Smooth muscle cell (in vitro differentiated cells): ENCODE data around the gene NSD2. TPM values are rescaled to one million over a fixed set of nuclear protein-coding genes. Genes with fewer than 3 reads are reported as not detected.

Experiments
- DNase-seq: peaks from one replicate; lab custom pipeline; 2025; ENCODE audit not compliant: unreplicated experiment; lab: John Stamatoyannopoulos, UW
- H2AFZ ChIP-seq: fragments of 200-600 bp; sonication (generic); 2 replicates; pipeline ENCODE4 v1.6.0; 2016; ENCODE audit warnings: antibody characterized with exemption, low read depth, mild to moderate bottlenecking
- H3F3A ChIP-seq: fragments of 200-600 bp; sonication (generic); 2 replicates; pipeline ENCODE4 v1.6.0; 2017; ENCODE audit warnings: antibody characterized with exemption, low read depth
- H3K27ac ChIP-seq: fragments of 200-600 bp; sonication (generic); 2 replicates; pipeline ENCODE4 v1.5.1; 2016; ENCODE audit warnings: low read depth, mild to moderate bottlenecking
- H3K27me3 ChIP-seq: fragments of 200-600 bp; sonication (generic); 2 replicates; pipeline ENCODE4 v1.6.1; 2016; ENCODE audit warnings: low read depth, mild to moderate bottlenecking
- H3K36me3 ChIP-seq: fragments of 200-600 bp; sonication (generic); 2 replicates; pipeline ENCODE4 v1.5.1; 2016; ENCODE audit warnings: low read depth
- H3K4me1 ChIP-seq: fragments of 200-600 bp; sonication (generic); 2 replicates; pipeline ENCODE4 v1.5.1; 2016; ENCODE audit warnings: low read depth
- H3K4me2 ChIP-seq: fragments of 200-600 bp; sonication (generic); 2 replicates; pipeline ENCODE4 v1.6.0; 2016; ENCODE audit warnings: mild to moderate bottlenecking
- H3K4me3 ChIP-seq: fragments of 200-600 bp; sonication (generic); 2 replicates; pipeline ENCODE4 v1.5.1; 2016; ENCODE audit warnings: mild to moderate bottlenecking
- H3K79me2 ChIP-seq: fragments of 200-600 bp; sonication (generic); 2 replicates; pipeline ENCODE4 v1.6.0; 2016; ENCODE audit warnings: low read depth, mild to moderate bottlenecking
- H3K9ac ChIP-seq: fragments of 200-600 bp; sonication (generic); 2 replicates; pipeline ENCODE4 v1.6.0; 2016; ENCODE audit warnings: low read depth
- H3K9me3 ChIP-seq: fragments of 200-600 bp; sonication (generic); replicated peaks from 2 replicates; pipeline ENCODE4 v1.5.1; 2016; ENCODE audit warnings: low read depth
- H4K20me1 ChIP-seq: fragments of 200-600 bp; sonication (generic); 2 replicates; pipeline ENCODE4 v1.6.0; 2016; ENCODE audit warnings: low read depth
- CTCF ChIP-seq: fragments of 200-600 bp; sonication (generic); IDR thresholded peaks from 2 replicates; pipeline ENCODE4 v1.5.1; 2017; ENCODE audit warnings: borderline replicate concordance, mild to moderate bottlenecking, antibody characterized with exemption; ENCODE audit not compliant: insufficient read depth, poor library complexity, severe bottlenecking
- WGBS: methylation state at CpG from one replicate; pipeline ENCODE4 v1.1.7; 2016; ENCODE audit warnings: low lambda C conversion rate; 5-methylcytosine and 5-hydroxymethylcytosine counted together
- polyA plus RNA-seq: library from polyadenylated mRNA; unstranded; fragments of >200 nt; fragmentation: Nextera tagmentation; extraction: Ambion mirVana; gene quantifications from 2 replicates; pipeline ENCODE4 v1.2.1, GENCODE V29; 2016
- total RNA-seq: library from RNA; depleted of rRNA; stranded (reverse); fragments of >200 nt; gene quantifications from 2 replicates; pipeline ENCODE4 v1.2.3, GENCODE V29; 2014

The NSD2 gene
- total and polyA plus RNA-seq, 2 experiments from 2014 or later = 13.0 to 15.0 TPM

GRCh38 chr4:1837069-1837468 is 34.1 kb upstream of the NSD2 start:
- Histone ChIP-seq H3K9ac (no peak overlapping the region), H3K36me3 (no peaks in the 10 kb centered on the region), H3K4me2 (no peak overlapping the region), H3K4me1 (no peaks in the 10 kb centered on the region), H4K20me1 (peaks cover 22% of the 10 kb centered on the region), H3K79me2 (no peaks in the 10 kb centered on the region), H2AFZ (no peak overlapping the region), H3K27me3 (no peaks in the 10 kb centered on the region), H3F3A (no peaks in the 10 kb centered on the region), H3K4me3 (no peak overlapping the region), H3K27ac (no peak overlapping the region), H3K9me3 (no peaks in the 10 kb centered on the region)
- no peak for DNase-seq
- TF ChIP-seq CTCF = no peak
- WGBS = 96% methylated on average over 10 of the region's 10 CpGs

- no peak overlapping the region for H2AFZ ChIP-seq
- TF ChIP-seq CTCF = no peak
- H3K4me2 ChIP-seq = no peak overlapping the region
- H3K4me1 ChIP-seq = no peaks in the 10 kb centered on the region
- H3F3A ChIP-seq = no peaks in the 10 kb centered on the region
- H3K4me3 ChIP-seq = no peak overlapping the region
- peaks cover 2% of the 10 kb centered on the region for H3K79me2 ChIP-seq
- H3K27me3 ChIP-seq = no peaks in the 10 kb centered on the region
- no peak for DNase-seq
- H3K27ac ChIP-seq = no peak overlapping the region
- no peaks in the 10 kb centered on the region for H3K36me3 ChIP-seq
- no peak overlapping the region for H3K9ac ChIP-seq
- WGBS = 95% methylated on average over 7 of the region's 7 CpGs
- peaks cover 39% of the 10 kb centered on the region for H4K20me1 ChIP-seq
- no peaks in the 10 kb centered on the region for H3K9me3 ChIP-seq
Observed at GRCh38 chr4:1839282-1839681, 31.9 kb upstream of the NSD2 start.

- no peak overlapping the region for H3K9ac ChIP-seq
- DNase-seq = no peak
- H3K79me2 ChIP-seq = peaks cover 2% of the 10 kb centered on the region
- no peaks in the 10 kb centered on the region for H3K27me3 ChIP-seq
- H2AFZ ChIP-seq = no peak overlapping the region
- H3K4me2 ChIP-seq = no peak overlapping the region
- no peak overlapping the region for H3K4me3 ChIP-seq
- H3K36me3 ChIP-seq = no peaks in the 10 kb centered on the region
- no peak for TF ChIP-seq CTCF
- no peak overlapping the region for H3K27ac ChIP-seq
- H3K9me3 ChIP-seq = no peaks in the 10 kb centered on the region
- H4K20me1 ChIP-seq = peaks cover 31% of the 10 kb centered on the region
- WGBS = 97% methylated on average over 31 of the region's 31 CpGs
- H3F3A ChIP-seq = no peaks in the 10 kb centered on the region
- H3K4me1 ChIP-seq = no peaks in the 10 kb centered on the region
Observed at GRCh38 chr4:1841201-1841886, 29.8 kb upstream of the NSD2 start.

- H3K27ac ChIP-seq = no peak overlapping the region
- no peak for TF ChIP-seq CTCF
- no peak overlapping the region for H3K4me2 ChIP-seq
- no peaks in the 10 kb centered on the region for H3K36me3 ChIP-seq
- WGBS = 96% methylated on average over 9 of the region's 9 CpGs
- no peak for DNase-seq
- no peak overlapping the region for H2AFZ ChIP-seq
- no peaks in the 10 kb centered on the region for H3K4me1 ChIP-seq
- peaks cover 6% of the 10 kb centered on the region for H3K79me2 ChIP-seq
- H3F3A ChIP-seq = no peaks in the 10 kb centered on the region
- H4K20me1 ChIP-seq = peaks cover 32% of the 10 kb centered on the region
- H3K4me3 ChIP-seq = no peak overlapping the region
- H3K9me3 ChIP-seq = no peaks in the 10 kb centered on the region
- H3K9ac ChIP-seq = no peak overlapping the region
- H3K27me3 ChIP-seq = no peaks in the 10 kb centered on the region
Observed at GRCh38 chr4:1841887-1842210, 29.3 kb upstream of the NSD2 start.
